H9 (cell line): Measurements from ENCODE around the gene ARFGEF2. TPM values are rescaled to one million over a fixed set of nuclear protein-coding genes. Genes with fewer than 3 reads are reported as not detected.

Experiments used
- DNase-seq: peaks from one replicate; pipeline ENCODE4 v3.0.0-alpha.2; 2017
- H2AFZ ChIP-seq: one replicate; pipeline ENCODE4 v1.6.1; 2013; ENCODE audit warnings: mild to moderate bottlenecking, low read length, control low read depth, moderate library complexity
- H2AK5ac ChIP-seq: 2 replicates; pipeline ENCODE4 v1.6.1; 2013; ENCODE audit warnings: low read length, control low read depth, mixed read lengths; ENCODE audit not compliant: insufficient read length
- H2BK120ac ChIP-seq: one replicate; pipeline ENCODE4 v1.6.1; 2013; ENCODE audit warnings: low read depth, mild to moderate bottlenecking, low read length, control low read depth, inconsistent platforms; ENCODE audit not compliant: poor library complexity, severe bottlenecking
- H2BK12ac ChIP-seq: 2 replicates; pipeline ENCODE4 v1.6.1; 2013; ENCODE audit warnings: low read length, control low read depth, mixed read lengths, low read depth; ENCODE audit not compliant: insufficient read length
- H2BK15ac ChIP-seq: 2 replicates; pipeline ENCODE4 v1.6.1; 2013; ENCODE audit warnings: low read depth, low read length, control low read depth
- H2BK20ac ChIP-seq: one replicate; pipeline ENCODE4 v1.6.1; 2013; ENCODE audit warnings: low read depth, mild to moderate bottlenecking, low read length, control low read depth, inconsistent platforms; ENCODE audit not compliant: poor library complexity, severe bottlenecking
- H2BK5ac ChIP-seq: 2 replicates; pipeline ENCODE4 v1.6.1; 2013; ENCODE audit warnings: low read length, control low read depth, mixed read lengths; ENCODE audit not compliant: insufficient read length
- H3K14ac ChIP-seq: 2 replicates; pipeline ENCODE4 v1.6.1; 2013; ENCODE audit warnings: low read length, control low read depth; ENCODE audit not compliant: insufficient read depth
- H3K18ac ChIP-seq: 2 replicates; pipeline ENCODE4 v1.6.1; 2013; ENCODE audit warnings: low read depth, mild to moderate bottlenecking, mixed read lengths, low read length, control low read depth; ENCODE audit not compliant: insufficient read length
- H3K23ac ChIP-seq: 2 replicates; pipeline ENCODE4 v1.6.1; 2013; ENCODE audit warnings: low read length, control low read depth, mixed read lengths, low read depth; ENCODE audit not compliant: insufficient read length
- H3K23me2 ChIP-seq: 2 replicates; pipeline ENCODE4 v1.6.1; 2013; ENCODE audit warnings: low read depth, mild to moderate bottlenecking, mixed read lengths, low read length, control low read depth; ENCODE audit not compliant: insufficient read length, poor library complexity, severe bottlenecking
- H3K27ac ChIP-seq: 2 replicates; pipeline ENCODE4 v1.5.1; 2013; ENCODE audit warnings: low read length, control low read depth, mixed read lengths, low read depth; ENCODE audit not compliant: insufficient read length
- H3K27me3 ChIP-seq: 2 replicates; pipeline ENCODE4 v1.6.1; 2013; ENCODE audit warnings: low read length, control low read depth, inconsistent platforms; ENCODE audit not compliant: insufficient read depth
- H3K4ac ChIP-seq: 2 replicates; pipeline ENCODE4 v1.6.1; 2013; ENCODE audit warnings: low read depth, mild to moderate bottlenecking, control low read depth, inconsistent platforms, low read length, moderate library complexity
- H3K4me1 ChIP-seq: 2 replicates; pipeline ENCODE4 v1.6.1; 2013; ENCODE audit warnings: low read length, control low read depth, inconsistent platforms; ENCODE audit not compliant: insufficient read depth
- H3K4me2 ChIP-seq: 2 replicates; pipeline ENCODE4 v1.6.1; 2013; ENCODE audit warnings: low read length, control low read depth, mixed read lengths; ENCODE audit not compliant: insufficient read length, insufficient read depth
- H3K56ac ChIP-seq: 2 replicates; pipeline ENCODE4 v1.6.1; 2013; ENCODE audit warnings: low read depth, mild to moderate bottlenecking, mixed read lengths, low read length, control low read depth; ENCODE audit not compliant: insufficient read length
- H3K79me1 ChIP-seq: 2 replicates; pipeline ENCODE4 v1.6.1; 2013; ENCODE audit warnings: low read depth, mild to moderate bottlenecking, moderate library complexity, low read length, control low read depth, inconsistent platforms; ENCODE audit not compliant: insufficient read depth, poor library complexity, severe bottlenecking
- H3K79me2 ChIP-seq: 2 replicates; pipeline ENCODE4 v1.6.1; 2013; ENCODE audit warnings: low read length, control low read depth, inconsistent platforms; ENCODE audit not compliant: insufficient read depth
- H3K9ac ChIP-seq: 2 replicates; pipeline ENCODE4 v1.6.1; 2013; ENCODE audit warnings: low read length, control low read depth, mixed read lengths; ENCODE audit not compliant: insufficient read length; ENCODE audit errors: extremely low read depth
- H3K9me3 ChIP-seq: one replicate; pipeline ENCODE4 v1.6.1; 2013; ENCODE audit warnings: low read depth, low read length, inconsistent platforms; ENCODE audit not compliant: control insufficient read depth
- H3T11ph ChIP-seq: one replicate; pipeline ENCODE4 v1.6.1; 2013; ENCODE audit warnings: mild to moderate bottlenecking, low read length, control low read depth, inconsistent platforms
- H4K20me1 ChIP-seq: one replicate; pipeline ENCODE4 v1.6.1; 2013; ENCODE audit not compliant: control insufficient read depth, insufficient read length, insufficient read depth
- H4K5ac ChIP-seq: 2 replicates; pipeline ENCODE4 v1.6.1; 2013; ENCODE audit warnings: low read depth, mild to moderate bottlenecking, mixed read lengths, low read length, control low read depth; ENCODE audit not compliant: insufficient read length
- H4K8ac ChIP-seq: replicated peaks from 2 replicates; pipeline ENCODE4 v1.6.1; 2013; ENCODE audit warnings: low read length, control low read depth, mixed read lengths, low read depth; ENCODE audit not compliant: insufficient read length
- H4K91ac ChIP-seq: 2 replicates; pipeline ENCODE4 v1.6.1; 2013; ENCODE audit warnings: low read depth, mild to moderate bottlenecking, moderate library complexity, mixed read lengths, low read length, control low read depth; ENCODE audit not compliant: insufficient read length
- H3K27ac Mint-ChIP-seq, 3 experiments: 2 replicates in 2 of 3; 3 replicates in 1 of 3; pipeline ENCODE4 v1.8.0; 2020 to 2021; ENCODE audit warnings: mixed read lengths in 3 of 3, mild to moderate bottlenecking in 1 of 3, moderate library complexity in 1 of 3
- H3K27me3 Mint-ChIP-seq: 2 replicates; pipeline ENCODE4 v1.8.0; 2021; ENCODE audit warnings: low read depth, mild to moderate bottlenecking, moderate library complexity, mixed read lengths
- H3K36me3 Mint-ChIP-seq, 3 experiments: 2 replicates in 2 of 3; 3 replicates in 1 of 3; pipeline ENCODE4 v1.8.0; 2020 to 2021; ENCODE audit warnings: low read depth in 3 of 3, mixed read lengths in 3 of 3; ENCODE audit not compliant: insufficient read depth in 1 of 3
- H3K4me1 Mint-ChIP-seq, 2 experiments: 2 replicates each; pipeline ENCODE4 v1.8.0; 2020; ENCODE audit warnings: mixed read lengths in 2 of 2
- H3K4me3 Mint-ChIP-seq, 2 experiments: 2 replicates in 1 of 2; 3 replicates in 1 of 2; pipeline ENCODE4 v1.8.0; 2020 to 2021; ENCODE audit warnings: mild to moderate bottlenecking in 2 of 2, mixed read lengths in 2 of 2, moderate library complexity in 1 of 2
- H3K9me3 Mint-ChIP-seq, 2 experiments: 2 replicates in 1 of 2; 3 replicates in 1 of 2; pipeline ENCODE4 v1.8.0; 2020; ENCODE audit warnings: mild to moderate bottlenecking in 2 of 2, mixed read lengths in 2 of 2, moderate library complexity in 1 of 2
- WGBS: extraction: QIAGEN DNeasy Blood & Tissue Kit; methylation state at CpG from one replicate; pipeline ENCODE4 v1.1.7; 2013; ENCODE audit warnings: missing lambda C conversion rate, low lambda C conversion rate, mixed read lengths; ENCODE audit not compliant: insufficient read length; ENCODE audit errors: extremely low coverage; 5-methylcytosine and 5-hydroxymethylcytosine counted together
- total RNA-seq: library from RNA; stranded (reverse); gene quantifications from 2 replicates; pipeline ENCODE4 v1.2.1, GENCODE V29; 2021
- TF ChIP-seq, protein P1 (sequence below): fragments of 200-600 bp; sonication (generic); conservative IDR thresholded peaks from 3 replicates; pipeline ENCODE4 v1.8.0; 2021; ENCODE audit warnings: antibody characterized with exemption, mild to moderate bottlenecking

The ARFGEF2 gene
- total RNA-seq, 1 experiment from 2014 or later: 16.6 TPM

- H4K8ac ChIP-seq: no peak overlapping the region
- no peaks in the 10 kb centered on the region for H3K9me3 ChIP-seq
- no peak overlapping the region for H3K27ac ChIP-seq
- no peak overlapping the region for H2BK12ac ChIP-seq
- H3K4ac ChIP-seq: no peak overlapping the region
- no peak overlapping the region for H4K5ac ChIP-seq
- H3K79me1 ChIP-seq: no peaks in the 10 kb centered on the region
- H3K4me2 ChIP-seq: no peak overlapping the region
- H3K23ac ChIP-seq: no peak overlapping the region
- no peak overlapping the region for H2BK120ac ChIP-seq
- no peak overlapping the region for H2BK15ac ChIP-seq
- Mint-ChIP-seq H3K4me3 (no peak overlapping the region), H3K4me1 (peaks cover 0 to 6% of the 10 kb centered on the region in 2 experiments; a peak in 2 of 4 replicates), H3K9me3 (no peaks in the 10 kb centered on the region), H3K27ac (no peak overlapping the region), H3K36me3 (peaks cover 13 to 61% (median 28%) of the 10 kb centered on the region in 3 experiments; a peak in 6 of 7 replicates), H3K27me3 (no peaks in the 10 kb centered on the region)
- no peaks in the 10 kb centered on the region for H3K23me2 ChIP-seq
- no peaks in the 10 kb centered on the region for H3K79me2 ChIP-seq
- H3K9ac ChIP-seq: no peak overlapping the region
- H2AK5ac ChIP-seq: no peak overlapping the region
- no peak overlapping the region for H2BK20ac ChIP-seq
- H3K56ac ChIP-seq: no peak overlapping the region
- H3T11ph ChIP-seq: no peak overlapping the region
- no peak overlapping the region for H2BK5ac ChIP-seq
- no peak overlapping the region for H3K18ac ChIP-seq
- no peak overlapping the region for H4K91ac ChIP-seq
- WGBS: no CpG with 5 or more reads among the region's 12 CpGs
- no peaks in the 10 kb centered on the region for H3K27me3 ChIP-seq
- H3K14ac ChIP-seq: no peak overlapping the region
- no peak for DNase-seq
- TF ChIP-seq, protein P1, sequence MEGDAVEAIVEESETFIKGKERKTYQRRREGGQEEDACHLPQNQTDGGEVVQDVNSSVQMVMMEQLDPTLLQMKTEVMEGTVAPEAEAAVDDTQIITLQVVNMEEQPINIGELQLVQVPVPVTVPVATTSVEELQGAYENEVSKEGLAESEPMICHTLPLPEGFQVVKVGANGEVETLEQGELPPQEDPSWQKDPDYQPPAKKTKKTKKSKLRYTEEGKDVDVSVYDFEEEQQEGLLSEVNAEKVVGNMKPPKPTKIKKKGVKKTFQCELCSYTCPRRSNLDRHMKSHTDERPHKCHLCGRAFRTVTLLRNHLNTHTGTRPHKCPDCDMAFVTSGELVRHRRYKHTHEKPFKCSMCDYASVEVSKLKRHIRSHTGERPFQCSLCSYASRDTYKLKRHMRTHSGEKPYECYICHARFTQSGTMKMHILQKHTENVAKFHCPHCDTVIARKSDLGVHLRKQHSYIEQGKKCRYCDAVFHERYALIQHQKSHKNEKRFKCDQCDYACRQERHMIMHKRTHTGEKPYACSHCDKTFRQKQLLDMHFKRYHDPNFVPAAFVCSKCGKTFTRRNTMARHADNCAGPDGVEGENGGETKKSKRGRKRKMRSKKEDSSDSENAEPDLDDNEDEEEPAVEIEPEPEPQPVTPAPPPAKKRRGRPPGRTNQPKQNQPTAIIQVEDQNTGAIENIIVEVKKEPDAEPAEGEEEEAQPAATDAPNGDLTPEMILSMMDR: no peak
- no peak overlapping the region for H2AFZ ChIP-seq
- H4K20me1 ChIP-seq: no peaks in the 10 kb centered on the region
- no peaks in the 10 kb centered on the region for H3K4me1 ChIP-seq
These were observed 88.6 kb downstream of the ARFGEF2 start for GRCh38 chr20:49009899-49010631.
